Trophoblast cell (in vitro differentiated cells and primary cell): ENCODE measurements around the gene PTRH1.
A peak's percentile ranks its signal among the peaks of the same experiment; 100 is the strongest.

ENCODE experiments used
- DNase-seq, 2 donors: peaks; one replicate each; pipeline ENCODE4 v3.0.0-alpha.2; 2016
- H2AFZ ChIP-seq: 2 replicates; pipeline ENCODE4 v1.6.1; 2013; ENCODE audit warnings: low read length, moderate library complexity, mild to moderate bottlenecking; ENCODE audit not compliant: insufficient read depth, poor library complexity
- H2AK5ac ChIP-seq: 2 replicates; pipeline ENCODE4 v1.6.1; 2013; ENCODE audit warnings: mild to moderate bottlenecking, low read length
- H2BK120ac ChIP-seq: 2 replicates; pipeline ENCODE4 v1.6.1; 2013; ENCODE audit warnings: low read length, mild to moderate bottlenecking, moderate library complexity; ENCODE audit not compliant: insufficient read depth, poor library complexity
- H2BK12ac ChIP-seq: 2 replicates; pipeline ENCODE4 v1.6.1; 2013; ENCODE audit warnings: mild to moderate bottlenecking, low read length, moderate library complexity
- H2BK5ac ChIP-seq: 2 replicates; pipeline ENCODE4 v1.6.1; 2013; ENCODE audit warnings: low read length, low read depth, moderate library complexity, mild to moderate bottlenecking; ENCODE audit not compliant: poor library complexity
- H3K14ac ChIP-seq: 2 replicates; pipeline ENCODE4 v1.6.1; 2013; ENCODE audit warnings: mild to moderate bottlenecking, low read length
- H3K18ac ChIP-seq: 2 replicates; pipeline ENCODE4 v1.6.1; 2013; ENCODE audit warnings: mild to moderate bottlenecking, low read length
- H3K23ac ChIP-seq: 2 replicates; pipeline ENCODE4 v1.6.1; 2013; ENCODE audit warnings: low read length
- H3K27ac ChIP-seq: 2 replicates; pipeline ENCODE4 v1.5.1; 2013; ENCODE audit warnings: low read depth, mild to moderate bottlenecking, inconsistent platforms, low read length, moderate library complexity
- H3K27me3 ChIP-seq: 2 replicates; pipeline ENCODE4 v1.6.1; 2013; ENCODE audit warnings: inconsistent platforms, mild to moderate bottlenecking, low read length, moderate library complexity; ENCODE audit not compliant: insufficient read depth
- H3K36me3 ChIP-seq, 2 experiments: 1 replicate in 1 of 2; 2 replicates in 1 of 2; pipeline ENCODE4 v1.6.1; 2013; ENCODE audit warnings: low read length in 2 of 2, mild to moderate bottlenecking in 2 of 2, moderate library complexity in 1 of 2; ENCODE audit not compliant: insufficient read depth in 2 of 2, control insufficient read depth in 1 of 2
- H3K4ac ChIP-seq: 2 replicates; pipeline ENCODE4 v1.6.1; 2013; ENCODE audit warnings: low read depth, mild to moderate bottlenecking, low read length, moderate library complexity
- H3K4me1 ChIP-seq, 2 experiments: 1 replicate in 1 of 2; 2 replicates in 1 of 2; pipeline ENCODE4 v1.6.1; 2013; ENCODE audit warnings: low read length in 2 of 2, mild to moderate bottlenecking in 2 of 2, moderate library complexity in 1 of 2; ENCODE audit not compliant: insufficient read depth in 2 of 2, control insufficient read depth in 1 of 2
- H3K4me2 ChIP-seq: 2 replicates; pipeline ENCODE4 v1.6.1; 2013; ENCODE audit warnings: inconsistent platforms, mild to moderate bottlenecking, low read length, moderate library complexity
- H3K4me3 ChIP-seq: 2 replicates; pipeline ENCODE4 v1.5.1; 2013; ENCODE audit warnings: mild to moderate bottlenecking, low read depth, low read length, inconsistent platforms
- H3K79me1 ChIP-seq: one replicate; pipeline ENCODE4 v1.6.1; 2013; ENCODE audit warnings: low read length
- H3K79me2 ChIP-seq: 2 replicates; pipeline ENCODE4 v1.6.1; 2013; ENCODE audit warnings: low read length, mild to moderate bottlenecking; ENCODE audit not compliant: control insufficient read depth, insufficient read depth, poor library complexity
- H3K9ac ChIP-seq: 2 replicates; pipeline ENCODE4 v1.6.1; 2013; ENCODE audit warnings: mild to moderate bottlenecking, low read length
- H3K9me3 ChIP-seq: 2 replicates; pipeline ENCODE4 v1.6.1; 2013; ENCODE audit warnings: low read depth, mild to moderate bottlenecking, control low read depth, inconsistent platforms, low read length; ENCODE audit not compliant: insufficient read depth
- H4K12ac ChIP-seq: 2 replicates; pipeline ENCODE4 v1.6.1; 2013; ENCODE audit warnings: low read depth, mild to moderate bottlenecking, low read length, moderate library complexity
- H4K8ac ChIP-seq: 2 replicates; pipeline ENCODE4 v1.6.1; 2013; ENCODE audit warnings: low read depth, mild to moderate bottlenecking, low read length, moderate library complexity
- H4K91ac ChIP-seq: one replicate; pipeline ENCODE4 v1.6.1; 2013; ENCODE audit warnings: low read depth, mild to moderate bottlenecking, low read length, moderate library complexity
- WGBS: extraction: QIAGEN DNeasy Blood & Tissue Kit; methylation state at CpG from one replicate; pipeline ENCODE4 v1.1.7; 2013; ENCODE audit warnings: missing lambda C conversion rate; ENCODE audit not compliant: insufficient read length, insufficient coverage; ENCODE audit errors: extremely low coverage; 5-methylcytosine and 5-hydroxymethylcytosine counted together

Gene PTRH1

GRCh38 chr9:127735530-127736185 is 20.2 kb upstream of the PTRH1 start:
- WGBS: no CpG with 5 or more reads among the region's 15 CpGs

GRCh38 chr9:127734747-127735529 is 19.5 kb upstream of the PTRH1 start, which contains the start of gene TOR2A:
Gene TOR2A, minus strand, starts transcription at chr9:127735294. Its CDS starts 24 bp downstream, at chr9:127735270.
- peak within 1 kb of the TSS; percentile 87 for H3K4me3 ChIP-seq
- peak within 1 kb of the TSS; percentile 86 for H3K4me2 ChIP-seq
- peak within 1 kb of the TSS; percentile 82 for H2BK120ac ChIP-seq
- peak within 1 kb of the TSS; percentile 90 for H3K14ac ChIP-seq
- peak within 1 kb of the TSS; percentile 91 for H2BK5ac ChIP-seq
- H3K4ac ChIP-seq: peak within 1 kb of the TSS; percentile 49
- peak within 1 kb of the TSS; percentile 55 for H2AK5ac ChIP-seq
- H3K18ac ChIP-seq: peak within 1 kb of the TSS; percentile 82
- peak within 1 kb of the TSS; percentile 78 for H4K12ac ChIP-seq
- DNase-seq: peak; percentile 97 to 99
- H3K79me2 ChIP-seq: peaks cover 2% of the 10 kb centered on the region
- peaks cover 6% of the 10 kb centered on the region for H3K79me1 ChIP-seq
- H3K27ac ChIP-seq: peak within 1 kb of the TSS; percentile 74
- H3K9me3 ChIP-seq: no peaks in the 10 kb centered on the region
- peak within 1 kb of the TSS; percentile 94 for H4K91ac ChIP-seq
- H4K8ac ChIP-seq: peak within 1 kb of the TSS; percentile 90
- WGBS: no CpG with 5 or more reads among the region's 76 CpGs
- H3K23ac ChIP-seq: no peak within 1 kb of the TSS
- no peaks in the 10 kb centered on the region for H3K27me3 ChIP-seq
- peak within 1 kb of the TSS; percentile 82 for H3K9ac ChIP-seq
- H3K36me3 ChIP-seq: no peaks in the 10 kb centered on the region
- H2BK12ac ChIP-seq: peak within 1 kb of the TSS; percentile 79
- peaks cover 4 to 5% of the 10 kb centered on the region in 2 experiments for H3K4me1 ChIP-seq
- H2AFZ ChIP-seq: peak within 1 kb of the TSS; percentile 92

More at GRCh38 chr9:127735530-127736185, 20.2 kb upstream of the PTRH1 start:
- no peak overlapping the region for H3K9ac ChIP-seq
- H2BK120ac ChIP-seq: no peak overlapping the region
- H3K18ac ChIP-seq: no peak overlapping the region
- peaks cover 5 to 6% of the 10 kb centered on the region in 2 experiments for H3K4me1 ChIP-seq
- no peak overlapping the region for H4K91ac ChIP-seq
- no peaks in the 10 kb centered on the region for H3K27me3 ChIP-seq
- H3K36me3 ChIP-seq: no peaks in the 10 kb centered on the region
- no peak overlapping the region for H2BK12ac ChIP-seq
- H3K4me3 ChIP-seq: no peak overlapping the region
- peaks cover 6% of the 10 kb centered on the region for H3K79me1 ChIP-seq
- H3K9me3 ChIP-seq: no peaks in the 10 kb centered on the region
- no peak overlapping the region for H3K27ac ChIP-seq
- no peak overlapping the region for H2BK5ac ChIP-seq
- H3K79me2 ChIP-seq: peaks cover 2% of the 10 kb centered on the region
- H2AFZ ChIP-seq: no peak overlapping the region
- H4K8ac ChIP-seq: no peak overlapping the region
- H4K12ac ChIP-seq: no peak overlapping the region
- no peak overlapping the region for H3K4ac ChIP-seq
- DNase-seq: no peak
- H2AK5ac ChIP-seq: no peak overlapping the region
- H3K14ac ChIP-seq: no peak overlapping the region
- no peak overlapping the region for H3K4me2 ChIP-seq
- no peak overlapping the region for H3K23ac ChIP-seq

GRCh38 chr9:127734247-127734746 is 18.8 kb upstream of the PTRH1 start:
- no CpG with 5 or more reads among the region's 22 CpGs for WGBS
- no peak overlapping the region for H2BK120ac ChIP-seq
- H3K9ac ChIP-seq: no peak overlapping the region
- peak overlapping the region; percentile 78 for H4K12ac ChIP-seq
- H2BK5ac ChIP-seq: no peak overlapping the region
- no peak overlapping the region for H3K23ac ChIP-seq
- H2AK5ac ChIP-seq: peak overlapping the region; percentile 55
- no peak overlapping the region for H3K18ac ChIP-seq
- H3K79me1 ChIP-seq: peaks cover 6% of the 10 kb centered on the region
- peaks cover 2% of the 10 kb centered on the region for H3K79me2 ChIP-seq
- H3K4me1 ChIP-seq: peaks cover 4 to 5% of the 10 kb centered on the region in 2 experiments
- no peak overlapping the region for H3K4me3 ChIP-seq
- no peak overlapping the region for H3K27ac ChIP-seq
- H4K91ac ChIP-seq: no peak overlapping the region
- no peaks in the 10 kb centered on the region for H3K9me3 ChIP-seq
- peak overlapping the region; percentile 1 for H4K8ac ChIP-seq
- no peak for DNase-seq
- H2AFZ ChIP-seq: peak overlapping the region; percentile 53
- H2BK12ac ChIP-seq: peak overlapping the region; percentile 79
- H3K4me2 ChIP-seq: peak overlapping the region; percentile 86
- H3K4ac ChIP-seq: no peak overlapping the region
- H3K27me3 ChIP-seq: no peaks in the 10 kb centered on the region
- no peaks in the 10 kb centered on the region for H3K36me3 ChIP-seq
- peak overlapping the region; percentile 19 for H3K14ac ChIP-seq

- Histone ChIP-seq H4K8ac (no peak overlapping the region), H3K79me1 (peaks cover 6% of the 10 kb centered on the region), H3K27me3 (no peaks in the 10 kb centered on the region), H2AFZ (no peak overlapping the region), H3K9me3 (no peaks in the 10 kb centered on the region), H3K79me2 (peaks cover 2% of the 10 kb centered on the region), H3K18ac (no peak overlapping the region), H3K27ac (no peak overlapping the region), H3K36me3 (no peaks in the 10 kb centered on the region), H3K4me3 (no peak overlapping the region), H4K12ac (no peak overlapping the region), H3K4me2 (no peak overlapping the region), H2BK5ac (no peak overlapping the region), H2BK120ac (no peak overlapping the region), H2BK12ac (no peak overlapping the region), H2AK5ac (no peak overlapping the region), H3K4me1 (peaks cover 4 to 5% of the 10 kb centered on the region in 2 experiments), H4K91ac (no peak overlapping the region), H3K23ac (no peak overlapping the region), H3K14ac (no peak overlapping the region), H3K9ac (no peak overlapping the region), H3K4ac (no peak overlapping the region)
- WGBS: no CpG with 5 or more reads among the region's 2 CpGs
- no peak for DNase-seq
These were observed 18.2 kb upstream of the PTRH1 start for GRCh38 chr9:127733614-127734013.
